Measurements from ENCODE around the gene ZSCAN10. TPM values are rescaled to one million over a fixed set of nuclear protein-coding genes. Genes with fewer than 3 reads are reported as not detected.
"Not testable (repeated sequence)": the region's sequence is repeated elsewhere in the genome, so short reads cannot be mapped to it uniquely, and the experiment has no call there.

ZSCAN10 gene
- total RNA-seq, 3 donors from 2014 or later (not counting 1 experiment from before 2014, with no cell fraction given) = 0.65 to 0.96 (median 0.77) TPM

DNA sequence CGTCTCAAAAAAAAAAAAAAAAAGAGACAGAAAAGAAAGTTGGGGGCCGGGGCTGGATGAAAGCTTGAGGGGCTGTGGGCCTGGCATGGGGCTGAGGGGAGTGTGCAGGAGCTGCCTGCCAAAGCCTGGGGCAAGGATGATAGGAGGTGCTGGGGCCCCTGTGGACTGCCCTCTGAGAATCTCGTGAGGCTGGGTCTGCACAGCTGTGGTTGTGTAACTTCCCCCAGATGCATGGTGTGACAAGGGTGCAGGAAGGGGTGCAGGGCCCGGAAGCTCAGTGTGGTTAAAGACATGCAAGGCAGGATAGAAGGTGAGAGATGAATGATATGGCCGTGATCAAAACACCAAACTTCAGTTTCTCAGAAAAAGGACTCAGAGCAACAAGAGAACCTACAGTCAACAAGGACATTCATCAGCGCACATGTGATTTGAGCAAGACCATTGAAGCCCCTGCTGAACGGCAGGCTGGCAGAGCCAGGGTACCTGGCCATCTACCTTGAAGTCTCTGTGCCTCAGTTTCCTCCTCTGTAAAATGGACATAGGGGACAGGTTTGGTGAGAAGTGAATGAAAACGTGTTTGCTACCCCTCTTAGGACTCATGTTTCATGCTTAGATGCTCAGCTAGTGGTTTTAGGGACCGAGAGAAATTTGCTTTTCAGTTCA is 24.1 kb downstream of the ZSCAN10 start:
- DNase-seq (peak; percentile 74 to 93), ATAC-seq (peak; percentile 75 to 92 (median 86))
- H3K9me3 Mint-ChIP-seq = no peaks in the 10 kb centered on the region
- no peaks in the 10 kb centered on the region for H3K27me3 ChIP-seq (ENCODE audit: control insufficient read depth, insufficient read depth, low read length)
- H3K27me3 Mint-ChIP-seq (ENCODE audit: low read depth in 2 of 2) = no peaks in the 10 kb centered on the region
- peaks cover 85 to 90% of the 10 kb centered on the region in 2 donors for H3K4me1 Mint-ChIP-seq
- H3K27ac ChIP-seq (ENCODE audit: low read length) = peak overlapping the region; percentile 86
- H3K4me3 Mint-ChIP-seq = peak overlapping the region; percentile 74
- H3K27ac Mint-ChIP-seq = peak overlapping the region; percentile 91 to 97
- H3K36me3 ChIP-seq (ENCODE audit: control insufficient read depth, insufficient read depth, low read length) = no peaks in the 10 kb centered on the region
- TF ChIP-seq CTCF (IDR thresholded peaks at IDR 0.05) = no peak
- intact Hi-C loops (cut with micrococcal nuclease) = loop anchor here (5.0 kb wide), 1 partner anchor 77 kb away; no protein-coding TSS in a partner anchor
- peaks cover 86% of the 10 kb centered on the region for H3K4me1 ChIP-seq (ENCODE audit: control insufficient read depth, insufficient read depth, low read length)
- 1% methylated on average over 8 of the region's 9 CpGs for WGBS (ENCODE audit: insufficient coverage)
- peaks cover 6% of the 10 kb centered on the region for H3K36me3 Mint-ChIP-seq
- peaks cover 5% of the 10 kb centered on the region for H3K9me3 ChIP-seq (ENCODE audit: control insufficient read depth, insufficient read depth, low read length)
- peak overlapping the region; percentile 6 for H3K4me3 ChIP-seq (ENCODE audit: low read length)

- no peak for DNase-seq
- peaks cover 2% of the 10 kb centered on the region for H3K36me3 Mint-ChIP-seq
These were observed 25.6 kb downstream of the ZSCAN10 start for GRCh38 chr16:3073448-3073847.

DNA sequence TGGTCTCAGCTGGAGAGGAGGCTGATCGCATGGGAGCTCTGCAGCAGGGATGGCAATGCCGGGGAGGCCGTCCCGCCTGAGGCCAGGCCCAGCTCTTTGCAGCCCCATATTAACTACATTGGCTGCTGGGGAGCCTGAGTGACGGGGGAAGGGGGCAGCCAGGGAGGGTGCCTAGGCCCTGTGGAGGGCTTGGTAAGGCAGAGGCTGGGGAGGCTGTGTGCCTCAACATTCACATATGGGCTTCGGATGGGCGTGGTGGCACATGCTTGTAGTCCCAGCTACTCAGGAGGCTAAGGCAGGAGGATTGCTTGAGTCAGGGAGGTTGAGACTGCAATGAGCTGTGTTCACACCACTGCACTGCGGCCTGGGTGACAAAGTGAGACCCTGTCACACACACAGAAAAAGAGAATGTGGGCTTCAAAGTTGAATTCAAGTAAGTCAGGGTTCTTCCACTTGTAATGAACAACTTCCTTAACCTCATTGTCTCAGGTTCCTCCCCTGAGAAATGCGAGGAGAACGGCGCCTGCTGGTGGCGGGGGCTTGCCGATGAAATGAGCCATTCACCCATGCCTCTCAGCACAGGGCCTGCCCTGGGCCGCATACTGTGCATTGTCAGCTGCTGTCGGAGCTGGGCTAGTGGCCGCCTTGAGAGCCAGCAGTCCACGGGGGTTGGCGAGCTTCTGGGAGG is 26.4 kb downstream of the ZSCAN10 start:
- H3K4me3 ChIP-seq (ENCODE audit: low read length); H3K27me3 ChIP-seq (ENCODE audit: control insufficient read depth, insufficient read depth, low read length); H3K9me3 ChIP-seq (ENCODE audit: control insufficient read depth, insufficient read depth, low read length); H3K27me3 Mint-ChIP-seq (ENCODE audit: low read depth in 2 of 2); intact Hi-C loops (cut with micrococcal nuclease); H3K36me3 Mint-ChIP-seq; H3K9me3 Mint-ChIP-seq: not testable (repeated sequence)
- peak overlapping the region; percentile 92 to 97 for H3K27ac Mint-ChIP-seq
- peak overlapping the region; percentile 74 for H3K4me3 Mint-ChIP-seq
- Histone ChIP-seq H3K27ac (ENCODE audit: low read length) (peak overlapping the region; percentile 65), H3K4me1 (ENCODE audit: control insufficient read depth, insufficient read depth, low read length) (peaks cover 99% of the 10 kb centered on the region), H3K36me3 (ENCODE audit: control insufficient read depth, insufficient read depth, low read length) (peaks cover 11% of the 10 kb centered on the region)
- ATAC-seq = peak; percentile 43 to 54 (median 53)
- peaks cover 84 to 91% of the 10 kb centered on the region in 2 donors for H3K4me1 Mint-ChIP-seq
- WGBS (ENCODE audit: insufficient coverage) = 15% methylated on average over 8 of the region's 18 CpGs
- peak in 1 of 2 donors; percentile 72 for DNase-seq

More at GRCh38 chr16:3073448-3073847, 25.6 kb downstream of the ZSCAN10 start:
- Histone ChIP-seq H3K9me3 (ENCODE audit: control insufficient read depth, insufficient read depth, low read length) (peaks cover 4% of the 10 kb centered on the region), H3K36me3 (ENCODE audit: control insufficient read depth, insufficient read depth, low read length) (peaks cover 5% of the 10 kb centered on the region), H3K27me3 (ENCODE audit: control insufficient read depth, insufficient read depth, low read length) (no peaks in the 10 kb centered on the region), H3K27ac (ENCODE audit: low read length) (peak overlapping the region; percentile 63), H3K4me3 (ENCODE audit: low read length) (no peak overlapping the region), H3K4me1 (ENCODE audit: control insufficient read depth, insufficient read depth, low read length) (peaks cover 99% of the 10 kb centered on the region)
- Mint-ChIP-seq H3K27ac (peak overlapping the region; percentile 91 to 97), H3K27me3 (ENCODE audit: low read depth in 2 of 2) (no peaks in the 10 kb centered on the region), H3K4me3 (peak overlapping the region; percentile 74), H3K4me1 (peaks cover 86 to 91% of the 10 kb centered on the region in 2 donors), H3K9me3 (no peaks in the 10 kb centered on the region)
- no peak for ATAC-seq
- 73% methylated on average over 7 of the region's 7 CpGs for WGBS (ENCODE audit: insufficient coverage)
- TF ChIP-seq CTCF (IDR thresholded peaks at IDR 0.05) = no peak
- intact Hi-C loops (cut with micrococcal nuclease) = no loop called here

DNA sequence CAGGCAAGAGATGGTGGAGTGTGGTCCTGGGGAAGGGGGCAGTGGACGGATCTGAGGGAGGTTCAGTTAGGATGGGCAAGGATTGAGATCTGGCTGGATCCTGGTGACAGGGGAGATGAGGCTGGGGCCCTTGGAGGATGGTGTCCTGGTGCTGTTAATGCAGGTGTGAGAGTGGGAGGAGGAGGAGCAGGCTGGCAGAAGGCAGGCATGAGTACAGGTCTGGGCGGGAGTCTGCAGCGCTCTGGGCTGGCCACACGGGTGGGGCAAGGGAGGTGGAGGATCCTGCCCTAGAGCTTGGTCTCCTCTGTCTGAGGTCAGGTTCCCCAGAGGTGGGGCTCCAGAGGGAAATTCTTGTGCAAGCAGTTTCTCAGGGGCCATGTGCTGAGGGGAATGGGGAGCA is 26.9 kb downstream of the ZSCAN10 start:
- H3K9me3 Mint-ChIP-seq; H3K9me3 ChIP-seq (ENCODE audit: control insufficient read depth, insufficient read depth, low read length); H3K27me3 Mint-ChIP-seq (ENCODE audit: low read depth in 2 of 2); ATAC-seq; H3K4me3 ChIP-seq (ENCODE audit: low read length); H3K27me3 ChIP-seq (ENCODE audit: control insufficient read depth, insufficient read depth, low read length); intact Hi-C loops (cut with micrococcal nuclease); H3K36me3 Mint-ChIP-seq: not testable (repeated sequence)
- Mint-ChIP-seq H3K4me3 (peak overlapping the region; percentile 60), H3K27ac (peak overlapping the region; percentile 92 to 95), H3K4me1 (peaks cover 83 to 91% of the 10 kb centered on the region in 2 donors)
- Histone ChIP-seq H3K27ac (ENCODE audit: low read length) (peak overlapping the region; percentile 26), H3K4me1 (ENCODE audit: control insufficient read depth, insufficient read depth, low read length) (peaks cover 99% of the 10 kb centered on the region), H3K36me3 (ENCODE audit: control insufficient read depth, insufficient read depth, low read length) (peaks cover 13% of the 10 kb centered on the region)
- peak in 1 of 2 donors; percentile 50 for DNase-seq
- 17% methylated on average over 3 of the region's 4 CpGs for WGBS (ENCODE audit: insufficient coverage)

All from natural killer cell (primary cell).